GM23338 (cell line): ENCODE results near the gene DDIT3. TPM values are rescaled to one million over a fixed set of nuclear protein-coding genes. Genes with fewer than 3 reads are reported as not detected.

Experiments used
- ATAC-seq: fragments of 200-7000 bp; cut with Tn5 transposase; 3 replicates; pipeline ENCODE4 v1.9.1; 2020
- DNase-seq: peaks from one replicate; pipeline ENCODE4 v3.0.0-alpha.2; 2015; ENCODE audit warnings: low spot score
- H2AFZ ChIP-seq: fragments of 200-600 bp; sonication (generic); 2 replicates; pipeline ENCODE4 v1.8.0; 2016; ENCODE audit warnings: antibody characterized with exemption, mild to moderate bottlenecking, moderate library complexity
- H3F3A ChIP-seq: fragments of 200-600 bp; sonication (generic); replicated peaks from 2 replicates; pipeline ENCODE4 v1.8.0; 2017; ENCODE audit warnings: antibody characterized with exemption, mixed run types, low read depth
- H3K27ac ChIP-seq: fragments of 200-600 bp; sonication (generic); 2 replicates; pipeline ENCODE4 v1.6.1; 2016; ENCODE audit warnings: low read depth
- H3K27me3 ChIP-seq: fragments of 200-600 bp; sonication (generic); 2 replicates; pipeline ENCODE4 v1.8.0; 2016; ENCODE audit warnings: mild to moderate bottlenecking, mixed run types, moderate library complexity; ENCODE audit not compliant: insufficient read depth
- H3K36me3 ChIP-seq: fragments of 200-600 bp; sonication (generic); 2 replicates; pipeline ENCODE4 v1.8.0; 2016; ENCODE audit warnings: mild to moderate bottlenecking; ENCODE audit not compliant: insufficient read depth
- H3K4me1 ChIP-seq: fragments of 200-600 bp; sonication (generic); 2 replicates; pipeline ENCODE4 v1.8.0; 2016; ENCODE audit warnings: mild to moderate bottlenecking, moderate library complexity; ENCODE audit not compliant: insufficient read depth
- H3K4me2 ChIP-seq: fragments of 200-600 bp; sonication (generic); 2 replicates; pipeline ENCODE4 v1.7.1; 2017; ENCODE audit warnings: mixed run types
- H3K4me3 ChIP-seq: fragments of 200-600 bp; sonication (generic); 2 replicates; pipeline ENCODE4 v1.6.1; 2016; ENCODE audit warnings: mixed run types
- H3K79me2 ChIP-seq: fragments of 200-600 bp; sonication (generic); replicated peaks from 2 replicates; pipeline ENCODE4 v1.8.0; 2017; ENCODE audit warnings: mild to moderate bottlenecking; ENCODE audit not compliant: insufficient read depth
- H3K9me2 ChIP-seq: fragments of 200-600 bp; sonication (generic); 2 replicates; pipeline ENCODE4 v1.8.0; 2017; ENCODE audit not compliant: insufficient read depth
- H4K20me1 ChIP-seq: fragments of 200-600 bp; sonication (generic); replicated peaks from 2 replicates; pipeline ENCODE4 v1.8.0; 2017; ENCODE audit warnings: mild to moderate bottlenecking; ENCODE audit not compliant: insufficient read depth
- H3K27ac Mint-ChIP-seq: 2 replicates; pipeline ENCODE4 v1.8.0; 2020; ENCODE audit warnings: inconsistent platforms, mild to moderate bottlenecking, moderate library complexity, mixed read lengths
- H3K27me3 Mint-ChIP-seq: 3 replicates; pipeline ENCODE4 v1.8.0; 2022; ENCODE audit warnings: low read depth, mild to moderate bottlenecking, moderate library complexity, mixed read lengths, inconsistent platforms; ENCODE audit not compliant: insufficient read depth, poor library complexity
- H3K36me3 Mint-ChIP-seq: 3 replicates; pipeline ENCODE4 v1.8.0; 2021; ENCODE audit warnings: low read depth, mild to moderate bottlenecking, inconsistent platforms, moderate library complexity, mixed read lengths
- H3K4me1 Mint-ChIP-seq: 3 replicates; pipeline ENCODE4 v1.8.0; 2020; ENCODE audit warnings: mild to moderate bottlenecking, inconsistent platforms, mixed read lengths
- H3K4me3 Mint-ChIP-seq: 3 replicates; pipeline ENCODE4 v1.8.0; 2021; ENCODE audit warnings: moderate library complexity, mild to moderate bottlenecking, inconsistent platforms, mixed read lengths
- H3K9me3 Mint-ChIP-seq: 3 replicates; pipeline ENCODE4 v1.8.0; 2020; ENCODE audit warnings: moderate library complexity, mild to moderate bottlenecking, inconsistent platforms, mixed read lengths
- CREB1 ChIP-seq: fragments of 250-450 bp; sonication (Bioruptor Pico); IDR thresholded peaks from 2 replicates; pipeline ENCODE4 v1.5.0; 2020; ENCODE audit warnings: low read depth, mild to moderate bottlenecking, moderate library complexity
- CTCF ChIP-seq, 2 experiments: fragments of 200-600 bp in 1 of 2; sonication (generic) in 1 of 2; conservative IDR thresholded peaks; 2 replicates each; pipeline versions ENCODE4 v1.5.1 to v1.6.1; 2016 to 2017; ENCODE audit warnings: antibody characterized with exemption in 2 of 2, low read depth in 2 of 2, mild to moderate bottlenecking in 2 of 2, moderate library complexity in 1 of 2
- ETS1 ChIP-seq: IDR thresholded peaks from 2 replicates; pipeline ENCODE4 v1.6.1; 2016; ENCODE audit warnings: antibody characterized with exemption
- EZH2 ChIP-seq: fragments of 200-600 bp; sonication (generic); IDR thresholded peaks from one replicate; pipeline ENCODE4 v1.8.0; 2017; ENCODE audit warnings: antibody characterized with exemption, mild to moderate bottlenecking, low read depth; ENCODE audit not compliant: unreplicated experiment
- EZH2phosphoT487 ChIP-seq: fragments of 200-600 bp; sonication (generic); IDR thresholded peaks from one replicate; pipeline ENCODE4 v1.8.1; 2018; ENCODE audit warnings: antibody characterized with exemption; ENCODE audit not compliant: unreplicated experiment
- JUNB ChIP-seq: IDR thresholded peaks from one replicate; pipeline ENCODE4 v1.6.1; 2016; ENCODE audit warnings: antibody characterized with exemption; ENCODE audit not compliant: unreplicated experiment
- NANOG ChIP-seq: IDR thresholded peaks from 2 replicates; pipeline ENCODE4 v1.6.1; 2016; ENCODE audit warnings: antibody characterized with exemption, borderline replicate concordance
- POLR2AphosphoS5 ChIP-seq: IDR thresholded peaks from 2 replicates; pipeline ENCODE4 v1.6.1; 2016; ENCODE audit warnings: antibody characterized with exemption, low read depth
- REST ChIP-seq: IDR thresholded peaks from one replicate; pipeline ENCODE4 v1.6.1; 2018; ENCODE audit warnings: antibody characterized with exemption; ENCODE audit not compliant: unreplicated experiment
- STAT1 ChIP-seq: IDR thresholded peaks from one replicate; pipeline ENCODE4 v1.6.1; 2016; ENCODE audit warnings: antibody characterized with exemption; ENCODE audit not compliant: unreplicated experiment
- ZNF114 ChIP-seq: fragments of 250-450 bp; sonication (Bioruptor Pico); IDR thresholded peaks from 2 replicates; pipeline ENCODE4 v1.5.0; 2020; ENCODE audit warnings: mild to moderate bottlenecking, moderate library complexity
- ZNF331 ChIP-seq: fragments of 250-450 bp; sonication (Bioruptor Pico); IDR thresholded peaks from 2 replicates; pipeline ENCODE4 v1.5.0; 2020; ENCODE audit warnings: low read depth, mild to moderate bottlenecking, moderate library complexity
- ZNF462 ChIP-seq: fragments of 250-450 bp; sonication (Bioruptor Pico); IDR thresholded peaks from 2 replicates; pipeline ENCODE4 v1.5.0; 2020; ENCODE audit warnings: mild to moderate bottlenecking, moderate library complexity
- polyA plus RNA-seq: library from polyadenylated mRNA; unstranded; fragments of >200 nt; fragmentation: Nextera tagmentation; extraction: Ambion mirVana; gene quantifications from 2 replicates; pipeline ENCODE4 v1.2.1, GENCODE V29; 2016
- total RNA-seq: library from RNA; depleted of rRNA; stranded (reverse); fragments of >200 nt; shearing (Covaris generic); gene quantifications from 2 replicates; pipeline ENCODE4 v1.2.3, GENCODE V29; 2014

DDIT3 gene
- total and polyA plus RNA-seq, 2 experiments from 2014 or later: 3.9 to 12.5 TPM

GRCh38 chr12:57549203-57549908 is 29.0 kb upstream of the DDIT3 start:
- Mint-ChIP-seq H3K4me1 (peaks cover 59% of the 10 kb centered on the region), H3K27ac (no peak overlapping the region), H3K36me3 (peaks cover 3% of the 10 kb centered on the region; the same call in 2 of the 3 replicates), H3K4me3 (peak overlapping the region; percentile 79), H3K27me3 (peaks cover 13% of the 10 kb centered on the region), H3K9me3 (no peaks in the 10 kb centered on the region)
- H3K4me3 ChIP-seq: peak overlapping the region; percentile 99
- no peaks in the 10 kb centered on the region for H3K36me3 ChIP-seq
- peak overlapping the region; percentile 88 for H2AFZ ChIP-seq
- H3K79me2 ChIP-seq: peaks cover 57% of the 10 kb centered on the region
- peaks cover 33% of the 10 kb centered on the region for H3K4me1 ChIP-seq
- H3F3A ChIP-seq: peaks cover 12% of the 10 kb centered on the region
- peaks cover 18% of the 10 kb centered on the region for H4K20me1 ChIP-seq
- H3K9me2 ChIP-seq: no peaks in the 10 kb centered on the region
- H3K4me2 ChIP-seq: peak overlapping the region; percentile 88
- H3K27ac ChIP-seq: no peak overlapping the region
- no peak for TF ChIP-seq CREB1 (CRISPR knock-in tag)
- no peak for TF ChIP-seq EZH2phosphoT487
- TF ChIP-seq ETS1: no peak
- no peak for TF ChIP-seq POLR2AphosphoS5
- TF ChIP-seq ZNF462: no peak
- TF ChIP-seq EZH2: no peak
- no peak for TF ChIP-seq ZNF114
- no peak for TF ChIP-seq CTCF (conservative IDR thresholded peaks at IDR 0.05; ENCODE audit: low read depth in 2 of 2)
- TF ChIP-seq NANOG: no peak
- TF ChIP-seq ZNF331 (CRISPR knock-in tag): no peak
- TF ChIP-seq JUNB: no peak
- TF ChIP-seq STAT1: no peak
- no peak for TF ChIP-seq REST
- H3K27me3 ChIP-seq: peaks cover 14% of the 10 kb centered on the region
- DNase-seq (peak; percentile 42), ATAC-seq (peak; percentile 8)
